Measurements from ENCODE around the gene TAS2R3. TPM values are rescaled to one million over a fixed set of nuclear protein-coding genes. Genes with fewer than 3 reads are reported as not detected.

Gene TAS2R3
- total RNA-seq, 1 donor: 1.4 TPM

Small RNAs within 50 kb of the gene (small RNA-seq; reads per million reads assigned to genes)
- not detected for gene RNU1-82P

Other genes with a start within 250 kb of the TAS2R3 start
- 23.9 and 26.1 TPM in 2 replicates for gene AGK, start 212.7 kb upstream of the TAS2R3 start, total RNA-seq
- 7.6 and 8.0 TPM in 2 replicates for gene DENND11, start 61.9 kb upstream of the TAS2R3 start, total RNA-seq
- not detected in 2 replicates for gene WEE2, start 55.7 kb upstream of the TAS2R3 start, total RNA-seq
- 88.3 and 96.4 TPM in 2 replicates for gene SSBP1, start 25.7 kb upstream of the TAS2R3 start, total RNA-seq
- 1.4 and 2.9 TPM in 2 replicates for gene TAS2R4, start 12.6 kb downstream of the TAS2R3 start, total RNA-seq
- gene TAS2R5, start 26.1 kb downstream of the TAS2R3 start, total RNA-seq: 0.72 and 1.8 TPM in 2 replicates
- not detected in 2 replicates for gene PRSS37, start 77.4 kb downstream of the TAS2R3 start, total RNA-seq
- gene OR9A4, start 152.3 kb downstream of the TAS2R3 start, total RNA-seq: not detected in 2 replicates
- gene CLEC5A, start 182.9 kb downstream of the TAS2R3 start, total RNA-seq: not detected in 2 replicates
- not detected in 2 replicates for gene TAS2R38, start 209.7 kb downstream of the TAS2R3 start, total RNA-seq
- 0.36 and 0.59 TPM in 2 replicates for gene MGAM, start 231.8 kb downstream of the TAS2R3 start, total RNA-seq